ENCODE measurements around the gene SCAF1. TPM values are rescaled to one million over a fixed set of nuclear protein-coding genes. Genes with fewer than 3 reads are reported as not detected.

Gene SCAF1
- total and polyA plus RNA-seq, 2 of the 13 experiments (the other 11 are each of a cell fraction or from before 2014, with no cell fraction given): 3.3 to 6.1 TPM

- TF ChIP-seq ATF6 (CRISPR knock-in tag; conservative IDR thresholded peaks at IDR 0.05) (no peak), RBFOX2 (IDR thresholded peaks at IDR 0.05; ENCODE audit: low read depth, low read length) (peak; percentile 93), FOSL2 (CRISPR knock-in tag; IDR thresholded peaks at IDR 0.05) (peak; percentile 77), ZFP36L1 (CRISPR knock-in tag; IDR thresholded peaks at IDR 0.05) (peak; percentile 91), RORA (CRISPR knock-in tag; IDR thresholded peaks at IDR 0.05) (no peak), SRY (CRISPR knock-in tag; IDR thresholded peaks at IDR 0.05) (no peak), ZFP1 (CRISPR knock-in tag; IDR thresholded peaks at IDR 0.05) (no peak; the same call in 1 of the 2 replicates), ZSCAN12 (CRISPR knock-in tag; IDR thresholded peaks at IDR 0.05) (no peak), ZBTB21 (CRISPR knock-in tag; IDR thresholded peaks at IDR 0.05) (peak; percentile 36; the same call in 1 of the 2 replicates), ZNF317 (CRISPR knock-in tag; IDR thresholded peaks at IDR 0.05) (peak; percentile 47; the same call in 1 of the 2 replicates), ZNF609 (CRISPR knock-in tag; IDR thresholded peaks at IDR 0.05; ENCODE audit: borderline replicate concordance) (no peak), NFAT5 (CRISPR knock-in tag; IDR thresholded peaks at IDR 0.05) (no peak), FOXJ3 (CRISPR knock-in tag; IDR thresholded peaks at IDR 0.05; ENCODE audit: borderline replicate concordance) (no peak), ZNF24 (IDR thresholded peaks at IDR 0.05) (no peak), NR1H2 (CRISPR knock-in tag; IDR thresholded peaks at IDR 0.05; ENCODE audit: borderline replicate concordance, low read depth) (no peak), PAF1 (CRISPR knock-in tag; IDR thresholded peaks at IDR 0.05) (no peak), FOXK1 (CRISPR knock-in tag; IDR thresholded peaks at IDR 0.05; ENCODE audit: borderline replicate concordance, low read depth) (peak; percentile 84), ZNF766 (CRISPR knock-in tag; IDR thresholded peaks at IDR 0.05; ENCODE audit: borderline replicate concordance) (no peak)
Observed at GRCh38 chr19:49641688-49642491, at the start of gene SCAF1 (continued).

Data from HepG2 (cell line).